CD14-positive monocyte (primary cell): ENCODE measurements around the gene ATXN7L1. TPM values are rescaled to one million over a fixed set of nuclear protein-coding genes. Genes with fewer than 3 reads are reported as not detected.

ENCODE experiments used
- DNase-seq, 3 donors: peaks; one replicate each; pipeline ENCODE4 v3.0.0-alpha.2; 2011 to 2022
- H2AFZ ChIP-seq: 2 replicates; pipeline ENCODE4 v1.6.0; 2012; ENCODE audit warnings: mild to moderate bottlenecking, low read depth, low read length, inconsistent platforms; ENCODE audit not compliant: insufficient read depth, poor library complexity, severe bottlenecking
- H3K27ac ChIP-seq, 2 donors: 1 replicate in 1 of 2; 2 replicates in 1 of 2; pipeline ENCODE4 v1.5.1; 2012 to 2013; ENCODE audit warnings: low read length in 2 of 2, control low read depth in 1 of 2, inconsistent platforms in 1 of 2, low read depth in 1 of 2, mild to moderate bottlenecking in 1 of 2
- H3K27me3 ChIP-seq, 2 donors: one replicate each; pipeline versions ENCODE4 v1.6.0 to v1.6.1; 2011 to 2013; ENCODE audit warnings: low read length in 2 of 2; ENCODE audit not compliant: control insufficient read depth in 2 of 2, insufficient read depth in 2 of 2
- H3K36me3 ChIP-seq, 2 donors: replicated peaks in 1 of 2; 1 replicate in 1 of 2; 2 replicates in 1 of 2; pipeline versions ENCODE4 v1.5.1 to v1.6.1; 2012 to 2013; ENCODE audit warnings: low read length in 2 of 2, control low read depth in 1 of 2, inconsistent platforms in 1 of 2, mild to moderate bottlenecking in 1 of 2; ENCODE audit not compliant: insufficient read depth in 2 of 2, control insufficient read depth in 1 of 2
- H3K4me1 ChIP-seq, 2 donors: 1 replicate in 1 of 2; 2 replicates in 1 of 2; pipeline versions ENCODE4 v1.5.1 to v1.6.1; 2012 to 2013; ENCODE audit warnings: low read length in 2 of 2, control low read depth in 1 of 2, inconsistent platforms in 1 of 2, mild to moderate bottlenecking in 1 of 2, moderate library complexity in 1 of 2; ENCODE audit not compliant: insufficient read depth in 2 of 2, control insufficient read depth in 1 of 2
- H3K4me2 ChIP-seq: replicated peaks from 2 replicates; pipeline ENCODE3; 2012; ENCODE audit warnings: low read length, moderate library complexity, mild to moderate bottlenecking; ENCODE audit not compliant: poor library complexity, severe bottlenecking; ENCODE audit errors: extremely low read depth
- H3K4me3 ChIP-seq, 3 experiments: fragments of 200-600 bp in 1 of 3; sonication (generic) in 1 of 3; replicated peaks in 1 of 3; 1 replicate in 2 of 3; 2 replicates in 1 of 3; pipeline ENCODE4 v1.5.1; 2011 to 2013; ENCODE audit warnings: low read length in 3 of 3, mild to moderate bottlenecking in 3 of 3, control low read depth in 2 of 3, low read depth in 2 of 3, inconsistent platforms in 1 of 3, moderate library complexity in 1 of 3
- H3K79me2 ChIP-seq: 2 replicates; pipeline ENCODE4 v1.6.0; 2012; ENCODE audit warnings: mild to moderate bottlenecking, control low read depth, inconsistent platforms, low read length, moderate library complexity; ENCODE audit not compliant: insufficient read depth
- H3K9ac ChIP-seq: 2 replicates; pipeline ENCODE4 v1.6.0; 2017; ENCODE audit warnings: low read length, mild to moderate bottlenecking; ENCODE audit not compliant: insufficient read depth, poor library complexity, severe bottlenecking
- H3K9me3 ChIP-seq, 2 donors: replicated peaks in 1 of 2; 1 replicate in 1 of 2; 2 replicates in 1 of 2; pipeline versions ENCODE4 v1.5.1 to v1.6.1; 2012 to 2013; ENCODE audit warnings: low read length in 2 of 2, control low read depth in 1 of 2; ENCODE audit not compliant: control insufficient read depth in 1 of 2, insufficient read depth in 1 of 2
- H4K20me1 ChIP-seq: 2 replicates; pipeline ENCODE4 v1.6.0; 2012; ENCODE audit warnings: mild to moderate bottlenecking, low read length, control low read depth, moderate library complexity; ENCODE audit not compliant: insufficient read depth
- H3K27ac Mint-ChIP-seq, 7 donors: one replicate each; pipeline ENCODE4 v1.8.0; 2020; ENCODE audit warnings: mild to moderate bottlenecking in 7 of 7, mixed read lengths in 7 of 7, moderate library complexity in 6 of 7, inconsistent platforms in 2 of 7
- H3K27me3 Mint-ChIP-seq, 3 donors: one replicate each; pipeline ENCODE4 v1.8.0; 2021 to 2022; ENCODE audit warnings: low read depth in 3 of 3, mild to moderate bottlenecking in 3 of 3, mixed read lengths in 3 of 3, moderate library complexity in 3 of 3, inconsistent platforms in 1 of 3
- H3K36me3 Mint-ChIP-seq, 2 donors: one replicate each; pipeline ENCODE4 v1.8.0; 2020; ENCODE audit warnings: mixed read lengths in 2 of 2, inconsistent platforms in 1 of 2, mild to moderate bottlenecking in 1 of 2
- H3K4me1 Mint-ChIP-seq: one replicate; pipeline ENCODE4 v1.8.0; 2020; ENCODE audit warnings: mild to moderate bottlenecking, mixed read lengths
- H3K4me3 Mint-ChIP-seq, 2 donors: one replicate each; pipeline ENCODE4 v1.8.0; 2020; ENCODE audit warnings: mild to moderate bottlenecking in 2 of 2, mixed read lengths in 2 of 2, moderate library complexity in 1 of 2
- H3K9me3 Mint-ChIP-seq, 7 donors: one replicate each; pipeline ENCODE4 v1.8.0; 2020 to 2022; ENCODE audit warnings: mixed read lengths in 7 of 7, mild to moderate bottlenecking in 6 of 7, moderate library complexity in 6 of 7, inconsistent platforms in 2 of 7
- CTCF ChIP-seq: fragments of 200-600 bp; IDR thresholded peaks from one replicate; pipeline ENCODE4 v1.8.0; 2022; ENCODE audit warnings: antibody characterized with exemption, mild to moderate bottlenecking
- WGBS: methylation state at CpG from one replicate; pipeline ENCODE4 v1.1.5; 2013; ENCODE audit warnings: missing lambda C conversion rate; ENCODE audit not compliant: insufficient coverage; 5-methylcytosine and 5-hydroxymethylcytosine counted together
- intact Hi-C, 2 donors: fragments of 100-400 bp; cut with micrococcal nuclease; formaldehyde crosslinking; loops; one replicate each; pipeline versions ENCODE4 v1.15.0 to v1.15.1; 2023
- polyA plus RNA-seq, 3 donors: library from polyadenylated mRNA; depleted of rRNA in 1 of 3; unstranded in 2 of 3; stranded (reverse) in 1 of 3; fragments of 300-500 nt in 2 of 3; fragments of >200 nt in 1 of 3; fragmentation: Illumina TruSeq in 2 of 3; gene quantifications; 1 replicate in 2 of 3; 2 replicates in 1 of 3; pipeline ENCODE4 v1.2.3, GENCODE V29; 2012 to 2021

Gene ATXN7L1
- polyA plus RNA-seq, 3 donors = 4.5 to 12.2 (median 11.2) TPM

GRCh38 chr7:105841866-105842265 lies 34.5 kb downstream of the ATXN7L1 start:
- H3K4me1 ChIP-seq = no peaks in the 10 kb centered on the region
- no peak overlapping the region for H3K4me3 ChIP-seq
- peaks cover 8 to 12% of the 10 kb centered on the region in 2 donors for H3K36me3 Mint-ChIP-seq
- H3K36me3 ChIP-seq = no peaks in the 10 kb centered on the region
- no peak for TF ChIP-seq CTCF
- H3K9me3 Mint-ChIP-seq = peaks cover 0 to 5% (median 0%) of the 10 kb centered on the region in 7 donors
- no peak overlapping the region for H3K4me3 Mint-ChIP-seq
- no peaks in the 10 kb centered on the region for H3K27me3 ChIP-seq
- no peak overlapping the region for H2AFZ ChIP-seq
- no peak for DNase-seq
- no peak overlapping the region for H3K27ac ChIP-seq
- peaks cover 10% of the 10 kb centered on the region for H3K4me1 Mint-ChIP-seq
- no peaks in the 10 kb centered on the region for H3K9me3 ChIP-seq
- H3K27me3 Mint-ChIP-seq = peaks cover 0 to 4% (median 2%) of the 10 kb centered on the region in 3 donors
- WGBS = no CpG with 5 or more reads among the region's 3 CpGs
- intact Hi-C loops = no loop called here
- no peaks in the 10 kb centered on the region for H3K79me2 ChIP-seq
- H3K27ac Mint-ChIP-seq = no peak overlapping the region
- H3K4me2 ChIP-seq = no peak overlapping the region
- H3K9ac ChIP-seq = no peak overlapping the region
- H4K20me1 ChIP-seq = peaks cover 16% of the 10 kb centered on the region

GRCh38 chr7:105840981-105841749 lies 35.2 kb downstream of the ATXN7L1 start:
- Mint-ChIP-seq H3K27ac (no peak overlapping the region), H3K4me1 (peaks cover 10% of the 10 kb centered on the region), H3K4me3 (no peak overlapping the region), H3K27me3 (peaks cover 0 to 4% (median 2%) of the 10 kb centered on the region in 3 donors), H3K36me3 (peaks cover 8 to 11% of the 10 kb centered on the region in 2 donors), H3K9me3 (peaks cover 0 to 5% (median 0%) of the 10 kb centered on the region in 7 donors)
- no peak for TF ChIP-seq CTCF
- Histone ChIP-seq H3K79me2 (no peaks in the 10 kb centered on the region), H3K36me3 (no peaks in the 10 kb centered on the region), H3K4me1 (no peaks in the 10 kb centered on the region), H4K20me1 (peaks cover 11% of the 10 kb centered on the region), H3K27ac (no peak overlapping the region), H3K27me3 (no peaks in the 10 kb centered on the region), H3K9ac (no peak overlapping the region), H2AFZ (no peak overlapping the region), H3K4me2 (no peak overlapping the region), H3K9me3 (no peaks in the 10 kb centered on the region), H3K4me3 (no peak overlapping the region)
- intact Hi-C loops = no loop called here
- no peak for DNase-seq
- 100% methylated on average over 4 of the region's 8 CpGs for WGBS
